ENCODE data around the gene CTDSP2.

- TF ChIP-seq CTCF (IDR thresholded peaks at IDR 0.05; ENCODE audit: insufficient read depth, low read length) (no peak), SPI1 (IDR thresholded peaks at IDR 0.05; ENCODE audit: borderline replicate concordance, low read depth) (no peak), POLR2AphosphoS5 (IDR thresholded peaks at IDR 0.05; ENCODE audit: low read depth) (no peak), GABPA (IDR thresholded peaks at IDR 0.05; ENCODE audit: low read depth) (no peak)
These were observed 49.5 kb upstream of the CTDSP2 start for GRCh38 chr12:57896115-57896433.
